Fibroblast of villous mesenchyme (primary cell): ENCODE data around the gene AIG1. TPM values are rescaled to one million over a fixed set of nuclear protein-coding genes. Genes with fewer than 3 reads are reported as not detected.
A peak's percentile ranks its signal among the peaks of the same experiment; 100 is the strongest.

Experiments
- DNase-seq: peaks from one replicate; pipeline ENCODE4 v3.0.0-alpha.2; 2010; ENCODE audit warnings: low read depth
- H3K4me3 ChIP-seq: 2 replicates; pipeline ENCODE4 v1.5.1; 2011; ENCODE audit warnings: low read depth, mild to moderate bottlenecking, low read length
- CTCF ChIP-seq: IDR thresholded peaks from 2 replicates; pipeline ENCODE4 v1.5.1; 2012; ENCODE audit warnings: low read depth, mild to moderate bottlenecking, low read length; ENCODE audit not compliant: insufficient read depth
- total RNA-seq: library from RNA; depleted of rRNA; stranded (reverse); fragments of >200 nt; gene quantifications from 2 replicates; pipeline ENCODE4 v1.2.3, GENCODE V29; 2012

The AIG1 gene
- total RNA-seq, 1 donor = 44.9 TPM

- no peak for DNase-seq
- no peak overlapping the region for H3K4me3 ChIP-seq
- TF ChIP-seq CTCF = no peak
Measured at GRCh38 chr6:143222310-143222709, 161.6 kb downstream of the AIG1 start.

GRCh38 chr6:143222801-143223231 lies 162.1 kb downstream of the AIG1 start:
- no peak for DNase-seq
- TF ChIP-seq CTCF = no peak
- no peak overlapping the region for H3K4me3 ChIP-seq

- H3K4me3 ChIP-seq = no peak overlapping the region
- no peak for TF ChIP-seq CTCF
- peak; percentile 59 for DNase-seq
Measured at GRCh38 chr6:143223895-143224294, 163.2 kb downstream of the AIG1 start.

- TF ChIP-seq CTCF = no peak
- DNase-seq = no peak
- H3K4me3 ChIP-seq = no peak overlapping the region
Measured at GRCh38 chr6:143224516-143224915, 163.8 kb downstream of the AIG1 start.

GRCh38 chr6:143225929-143226328 lies 165.2 kb downstream of the AIG1 start:
- no peak for DNase-seq
- no peak overlapping the region for H3K4me3 ChIP-seq
- TF ChIP-seq CTCF = no peak

- DNase-seq = no peak
- no peak for TF ChIP-seq CTCF
- H3K4me3 ChIP-seq = no peak overlapping the region
Measured at GRCh38 chr6:143227675-143228074, 167.0 kb downstream of the AIG1 start.

- TF ChIP-seq CTCF = no peak
- no peak overlapping the region for H3K4me3 ChIP-seq
- no peak for DNase-seq
Measured at GRCh38 chr6:143229400-143229799, 168.7 kb downstream of the AIG1 start.
